ENCODE results near the gene ATL2.
"Not testable (repeated sequence)": the region's sequence is repeated elsewhere in the genome, so short reads cannot be mapped to it uniquely, and the experiment has no call there.

Gene ATL2

GRCh38 chr2:38281095-38281742, 95.9 kb downstream of the ATL2 start:
- Histone ChIP-seq H3K4me3 (ENCODE audit: low read depth, low read length) (no peak overlapping the region), H3K9me3 (ENCODE audit: control insufficient read depth, insufficient read depth, low read length) (no peaks in the 10 kb centered on the region), H3K27me3 (ENCODE audit: control insufficient read depth, insufficient read depth, low read length) (no peaks in the 10 kb centered on the region), H3K4me1 (ENCODE audit: control insufficient read depth, insufficient read depth, low read length) (peaks cover 14% of the 10 kb centered on the region), H3K9ac (ENCODE audit: low read depth, low read length) (no peak overlapping the region), H3K36me3 (ENCODE audit: control insufficient read depth, insufficient read depth, low read length) (no peaks in the 10 kb centered on the region)

GRCh38 chr2:38279201-38279600, 97.9 kb downstream of the ATL2 start:
- H3K4me1 ChIP-seq (ENCODE audit: control insufficient read depth, insufficient read depth, low read length) = peaks cover 16% of the 10 kb centered on the region
- no peak overlapping the region for H3K4me3 ChIP-seq (ENCODE audit: low read depth, low read length)
- H3K9me3 ChIP-seq (ENCODE audit: control insufficient read depth, insufficient read depth, low read length) = no peaks in the 10 kb centered on the region
- no peaks in the 10 kb centered on the region for H3K27me3 ChIP-seq (ENCODE audit: control insufficient read depth, insufficient read depth, low read length)
- H3K9ac ChIP-seq (ENCODE audit: low read depth, low read length) = no peak overlapping the region
- H3K36me3 ChIP-seq (ENCODE audit: control insufficient read depth, insufficient read depth, low read length) = no peaks in the 10 kb centered on the region

GRCh38 chr2:38278117-38278438, 99.0 kb downstream of the ATL2 start:
- H3K9ac ChIP-seq (ENCODE audit: low read depth, low read length); H3K27me3 ChIP-seq (ENCODE audit: control insufficient read depth, insufficient read depth, low read length); H3K36me3 ChIP-seq (ENCODE audit: control insufficient read depth, insufficient read depth, low read length); H3K9me3 ChIP-seq (ENCODE audit: control insufficient read depth, insufficient read depth, low read length): not testable (repeated sequence)
- Histone ChIP-seq H3K4me1 (ENCODE audit: control insufficient read depth, insufficient read depth, low read length) (peaks cover 21% of the 10 kb centered on the region), H3K4me3 (ENCODE audit: low read depth, low read length) (peak overlapping the region; percentile 34)

- Histone ChIP-seq H3K4me1 (ENCODE audit: control insufficient read depth, insufficient read depth, low read length) (peaks cover 22% of the 10 kb centered on the region), H3K9ac (ENCODE audit: low read depth, low read length) (no peak overlapping the region), H3K9me3 (ENCODE audit: control insufficient read depth, insufficient read depth, low read length) (no peaks in the 10 kb centered on the region), H3K36me3 (ENCODE audit: control insufficient read depth, insufficient read depth, low read length) (no peaks in the 10 kb centered on the region), H3K27me3 (ENCODE audit: control insufficient read depth, insufficient read depth, low read length) (no peaks in the 10 kb centered on the region), H3K4me3 (ENCODE audit: low read depth, low read length) (peak overlapping the region; percentile 34)
Observed at GRCh38 chr2:38277245-38278116, 99.6 kb downstream of the ATL2 start.

- Histone ChIP-seq H3K27me3 (ENCODE audit: control insufficient read depth, insufficient read depth, low read length) (no peaks in the 10 kb centered on the region), H3K4me1 (ENCODE audit: control insufficient read depth, insufficient read depth, low read length) (peaks cover 22% of the 10 kb centered on the region), H3K36me3 (ENCODE audit: control insufficient read depth, insufficient read depth, low read length) (no peaks in the 10 kb centered on the region), H3K9ac (ENCODE audit: low read depth, low read length) (no peak overlapping the region), H3K9me3 (ENCODE audit: control insufficient read depth, insufficient read depth, low read length) (no peaks in the 10 kb centered on the region), H3K4me3 (ENCODE audit: low read depth, low read length) (no peak overlapping the region)
Observed at GRCh38 chr2:38274286-38275276, 102.5 kb downstream of the ATL2 start.

- H3K36me3 ChIP-seq (ENCODE audit: control insufficient read depth, insufficient read depth, low read length) = no peaks in the 10 kb centered on the region
- peaks cover 8% of the 10 kb centered on the region for H3K4me1 ChIP-seq (ENCODE audit: control insufficient read depth, insufficient read depth, low read length)
- no peak overlapping the region for H3K4me3 ChIP-seq (ENCODE audit: low read depth, low read length)
- no peaks in the 10 kb centered on the region for H3K27me3 ChIP-seq (ENCODE audit: control insufficient read depth, insufficient read depth, low read length)
- no peak overlapping the region for H3K9ac ChIP-seq (ENCODE audit: low read depth, low read length)
- H3K9me3 ChIP-seq (ENCODE audit: control insufficient read depth, insufficient read depth, low read length) = no peaks in the 10 kb centered on the region
Observed at GRCh38 chr2:38271697-38272096, 105.4 kb downstream of the ATL2 start.

- Histone ChIP-seq H3K4me3 (ENCODE audit: low read depth, low read length) (no peak overlapping the region), H3K9me3 (ENCODE audit: control insufficient read depth, insufficient read depth, low read length) (no peaks in the 10 kb centered on the region), H3K36me3 (ENCODE audit: control insufficient read depth, insufficient read depth, low read length) (no peaks in the 10 kb centered on the region), H3K9ac (ENCODE audit: low read depth, low read length) (no peak overlapping the region), H3K27me3 (ENCODE audit: control insufficient read depth, insufficient read depth, low read length) (no peaks in the 10 kb centered on the region), H3K4me1 (ENCODE audit: control insufficient read depth, insufficient read depth, low read length) (peaks cover 7% of the 10 kb centered on the region)
Observed at GRCh38 chr2:38269421-38269820, 107.7 kb downstream of the ATL2 start.

GRCh38 chr2:38268691-38269327, 108.3 kb downstream of the ATL2 start:
- H3K9ac ChIP-seq (ENCODE audit: low read depth, low read length) = no peak overlapping the region
- H3K36me3 ChIP-seq (ENCODE audit: control insufficient read depth, insufficient read depth, low read length) = no peaks in the 10 kb centered on the region
- H3K27me3 ChIP-seq (ENCODE audit: control insufficient read depth, insufficient read depth, low read length) = no peaks in the 10 kb centered on the region
- H3K9me3 ChIP-seq (ENCODE audit: control insufficient read depth, insufficient read depth, low read length) = no peaks in the 10 kb centered on the region
- H3K4me1 ChIP-seq (ENCODE audit: control insufficient read depth, insufficient read depth, low read length) = peaks cover 6% of the 10 kb centered on the region
- no peak overlapping the region for H3K4me3 ChIP-seq (ENCODE audit: low read depth, low read length)

- Histone ChIP-seq H3K36me3 (ENCODE audit: control insufficient read depth, insufficient read depth, low read length) (no peaks in the 10 kb centered on the region), H3K27me3 (ENCODE audit: control insufficient read depth, insufficient read depth, low read length) (no peaks in the 10 kb centered on the region), H3K4me3 (ENCODE audit: low read depth, low read length) (no peak overlapping the region), H3K9me3 (ENCODE audit: control insufficient read depth, insufficient read depth, low read length) (no peaks in the 10 kb centered on the region), H3K9ac (ENCODE audit: low read depth, low read length) (no peak overlapping the region), H3K4me1 (ENCODE audit: control insufficient read depth, insufficient read depth, low read length) (peaks cover under 1% of the 10 kb centered on the region)
Observed at GRCh38 chr2:38268001-38268400, 109.1 kb downstream of the ATL2 start.

GRCh38 chr2:38267270-38267925, 109.7 kb downstream of the ATL2 start:
- peaks cover 2% of the 10 kb centered on the region for H3K4me1 ChIP-seq (ENCODE audit: control insufficient read depth, insufficient read depth, low read length)
- no peak overlapping the region for H3K4me3 ChIP-seq (ENCODE audit: low read depth, low read length)
- no peak overlapping the region for H3K9ac ChIP-seq (ENCODE audit: low read depth, low read length)
- H3K27me3 ChIP-seq (ENCODE audit: control insufficient read depth, insufficient read depth, low read length) = no peaks in the 10 kb centered on the region
- no peaks in the 10 kb centered on the region for H3K36me3 ChIP-seq (ENCODE audit: control insufficient read depth, insufficient read depth, low read length)
- no peaks in the 10 kb centered on the region for H3K9me3 ChIP-seq (ENCODE audit: control insufficient read depth, insufficient read depth, low read length)

Data from iPS-15b (cell line).